HepG2 (cell line): ENCODE data around the gene LRRN2. TPM values are rescaled to one million over a fixed set of nuclear protein-coding genes. Genes with fewer than 3 reads are reported as not detected.

ENCODE experiments used
- ATAC-seq: fragments of 200-7000 bp; cut with Tn5 transposase; 3 replicates; pipeline ENCODE4 v1.9.1; 2020; ENCODE audit warnings: mild to moderate bottlenecking, moderate library complexity
- BruUV-seq: library from RNA; stranded (reverse); fragments of 400-500 nt; replicated peaks from 2 replicates; lab custom pipeline; 2021; lab: Mats Ljungman, UMichigan
- CTCF ChIA-PET: fragments of 300-600 bp; formaldehyde crosslinking; extraction: SDS; loops from one replicate; lab custom pipeline; 2021; ENCODE audit warnings: low total read pairs, inconsistent platforms, low intra/inter-chr PET ratio; lab: Yijun Ruan, JAX
- POLR2A ChIA-PET: fragments of 350-600 bp; sonication (Branson Sonifier 250); formaldehyde crosslinking; loops from one replicate; lab custom pipeline; 2020; ENCODE audit warnings: antibody characterized with exemption, inconsistent platforms; lab: Yijun Ruan, JAX
- DNase-seq: peaks from one replicate; pipeline ENCODE4 v3.0.0-alpha.2; 2015; ENCODE audit warnings: low spot score
- FAIRE-seq: peaks from 3 replicates; lab custom pipeline; 2011; peaks lifted over from hg19 to GRCh38; lab: Jason Lieb, UNC
- H2AFZ ChIP-seq: one replicate; pipeline ENCODE4 v1.6.1; 2011; ENCODE audit warnings: low read length, inconsistent platforms
- H3K27ac ChIP-seq: fragments of 300-600 bp; 3 replicates; pipeline ENCODE4 v1.8.0; 2011; ENCODE audit warnings: mixed run types, mild to moderate bottlenecking, mixed read lengths, low read length, inconsistent platforms; ENCODE audit not compliant: insufficient read depth; ENCODE audit errors: extremely low read length
- H3K27me3 ChIP-seq, 2 experiments: fragments of 200-600 bp in 1 of 2; 2 replicates in 1 of 2; 3 replicates in 1 of 2; pipeline versions ENCODE4 v1.6.0 to v1.8.0; 2011; ENCODE audit warnings: low read length in 2 of 2, mild to moderate bottlenecking in 2 of 2, moderate library complexity in 2 of 2, inconsistent platforms in 1 of 2; ENCODE audit not compliant: insufficient read depth in 2 of 2, control insufficient read depth in 1 of 2
- H3K36me3 ChIP-seq, 2 experiments: fragments of 200-600 bp in 1 of 2; replicated peaks in 1 of 2; 2 replicates in 1 of 2; 3 replicates in 1 of 2; pipeline versions ENCODE4 v1.5.1 to v1.8.0; 2011; ENCODE audit warnings: low read length in 2 of 2, inconsistent platforms in 1 of 2; ENCODE audit not compliant: insufficient read depth in 2 of 2, control insufficient read depth in 1 of 2
- H3K4me1 ChIP-seq: 2 replicates; pipeline ENCODE4 v1.5.1; 2012; ENCODE audit warnings: low read length, inconsistent platforms; ENCODE audit not compliant: insufficient read depth
- H3K4me2 ChIP-seq: 2 replicates; pipeline ENCODE4 v1.6.0; 2011; ENCODE audit warnings: low read depth, low read length, inconsistent platforms
- H3K4me3 ChIP-seq, 3 experiments: fragments of 200-600 bp in 1 of 3; sonication (generic), shearing (Covaris generic) in 1 of 3; replicated peaks in 1 of 3; 2 replicates each; pipeline ENCODE4 v1.5.1; 2011 to 2016; ENCODE audit warnings: low read length in 3 of 3, inconsistent platforms in 2 of 3, low read depth in 2 of 3, mild to moderate bottlenecking in 2 of 3, control low read depth in 1 of 3, mixed read lengths in 1 of 3; ENCODE audit not compliant: insufficient read depth in 1 of 3
- H3K79me2 ChIP-seq: one replicate; pipeline ENCODE4 v1.6.1; 2011; ENCODE audit warnings: low read length, inconsistent platforms; ENCODE audit not compliant: insufficient read depth
- H3K9ac ChIP-seq: 2 replicates; pipeline ENCODE4 v1.6.0; 2011; ENCODE audit warnings: mild to moderate bottlenecking, low read depth, low read length, inconsistent platforms; ENCODE audit not compliant: insufficient read depth
- H3K9me3 ChIP-seq: 2 replicates; pipeline ENCODE4 v1.5.1; 2012; ENCODE audit warnings: mild to moderate bottlenecking, low read length
- H4K20me1 ChIP-seq: 2 replicates; pipeline ENCODE4 v1.6.0; 2011; ENCODE audit warnings: inconsistent platforms, mild to moderate bottlenecking, low read length, moderate library complexity; ENCODE audit not compliant: insufficient read depth
- ADNP ChIP-seq: sonication (generic); formaldehyde crosslinking; IDR thresholded peaks from 2 replicates; pipeline ENCODE4 v1.4.0; 2020; ENCODE audit warnings: missing genetic modification reagents
- ARHGAP35 ChIP-seq: sonication (generic); formaldehyde crosslinking; IDR thresholded peaks from 2 replicates; pipeline ENCODE4 v1.9.0; 2022; ENCODE audit warnings: mild to moderate bottlenecking, inconsistent platforms, moderate library complexity, missing genetic modification reagents, borderline replicate concordance
- ARID2 ChIP-seq: sonication (generic); formaldehyde crosslinking; IDR thresholded peaks from 2 replicates; pipeline ENCODE4 v1.8.1; 2022; ENCODE audit warnings: mild to moderate bottlenecking, missing genetic modification reagents, borderline replicate concordance
- BCL6 ChIP-seq: IDR thresholded peaks from 2 replicates; pipeline ENCODE4 v1.6.1; 2016; ENCODE audit warnings: missing genetic modification reagents, missing compliant biosample characterization
- GATAD1 ChIP-seq: IDR thresholded peaks from 2 replicates; pipeline ENCODE4 v1.6.1; 2016; ENCODE audit warnings: missing genetic modification reagents, missing compliant biosample characterization
- GATAD2A ChIP-seq: IDR thresholded peaks from 2 replicates; pipeline ENCODE4 v1.6.1; 2016
- KLF6 ChIP-seq: IDR thresholded peaks from 2 replicates; pipeline ENCODE4 v1.8.0; 2016; ENCODE audit warnings: missing biosample characterization, missing genetic modification reagents
- KMT2A ChIP-seq: sonication (generic); formaldehyde crosslinking; IDR thresholded peaks from 2 replicates; pipeline ENCODE4 v1.4.0; 2020; ENCODE audit warnings: missing genetic modification reagents
- NBN ChIP-seq: fragments of 450-650 bp; conservative IDR thresholded peaks from 2 replicates; pipeline ENCODE4 v1.6.1; 2017
- NR2C2 ChIP-seq: sonication (generic); formaldehyde crosslinking; IDR thresholded peaks from 2 replicates; pipeline ENCODE4 v1.4.0; 2020; ENCODE audit warnings: missing genetic modification reagents, mild to moderate bottlenecking, moderate library complexity, borderline replicate concordance
- NR3C1 ChIP-seq: sonication (generic); formaldehyde crosslinking; IDR thresholded peaks from 2 replicates; pipeline ENCODE4 v1.4.0; 2020; ENCODE audit warnings: missing genetic modification reagents
- RXRB ChIP-seq: IDR thresholded peaks from 2 replicates; pipeline ENCODE4 v1.6.1; 2016; ENCODE audit warnings: borderline replicate concordance, missing genetic modification reagents, missing compliant biosample characterization
- ZNF124 ChIP-seq: sonication (generic); formaldehyde crosslinking; IDR thresholded peaks from 2 replicates; pipeline ENCODE4 v1.4.0; 2020; ENCODE audit warnings: missing genetic modification reagents
- ZNF138 ChIP-seq: sonication (generic); formaldehyde crosslinking; IDR thresholded peaks from 2 replicates; pipeline ENCODE4 v1.5.0; 2020; ENCODE audit warnings: mild to moderate bottlenecking, low read depth, missing genetic modification reagents
- ZNF260 ChIP-seq: sonication (generic); formaldehyde crosslinking; IDR thresholded peaks from 2 replicates; pipeline ENCODE4 v1.4.0; 2020; ENCODE audit warnings: missing genetic modification reagents, low read depth, mild to moderate bottlenecking, borderline replicate concordance
- ZNF292 ChIP-seq: sonication (generic); formaldehyde crosslinking; IDR thresholded peaks from 2 replicates; pipeline ENCODE4 v1.8.1; 2022; ENCODE audit warnings: mild to moderate bottlenecking, low read depth, missing genetic modification reagents, borderline replicate concordance
- ZNF367 ChIP-seq: sonication (generic); formaldehyde crosslinking; IDR thresholded peaks from 2 replicates; pipeline ENCODE4 v1.4.0; 2020; ENCODE audit warnings: missing genetic modification reagents, borderline replicate concordance
- WGBS: methylation state at CpG from one replicate; pipeline ENCODE4 v1.1.6; 2017; ENCODE audit warnings: low lambda C conversion rate; 5-methylcytosine and 5-hydroxymethylcytosine counted together
- in situ Hi-C: cut with HindIII; loops from 2 replicates; pipeline ENCODE4 v1.10.0; 2017; ENCODE audit warnings: low pct_unique_long_range_greater_than_20kb; ENCODE audit not compliant: extremely low pct_ligation_motif_present
- intact Hi-C: fragments of 100-400 bp; cut with micrococcal nuclease; formaldehyde crosslinking; loops from one replicate; pipeline ENCODE4 v1.10.0; 2022; ENCODE audit not compliant: unreplicated experiment
- polyA plus RNA-seq, 8 experiments: library from polyadenylated mRNA; depleted of rRNA in 3 of 8; stranded (reverse) in 7 of 8; unstranded in 1 of 8; fragments of >200 nt; fragmentation: Illumina TruSeq in 4 of 8; extraction: Trizol in 4 of 8; gene quantifications; 2 replicates each; pipeline versions ENCODE4 v1.2.1 to v1.2.3, GENCODE V29; 2011 to 2016; ENCODE audit warnings: low read depth in 4 of 8, missing spikeins in 1 of 8, mixed read lengths in 1 of 8; ENCODE audit not compliant: insufficient read depth in 1 of 8
- total RNA-seq, 5 experiments: library from RNA; depleted of rRNA; stranded (reverse); fragments of >200 nt; fragmentation: Illumina TruSeq; extraction: Trizol; gene quantifications; 2 replicates each; pipeline ENCODE4 v1.2.3, GENCODE V29; 2016; ENCODE audit warnings: low read depth in 1 of 5
- TF ChIP-seq, protein P1 (sequence below): sonication (generic); formaldehyde crosslinking; IDR thresholded peaks from 2 replicates; pipeline ENCODE4 v1.5.0; 2020; ENCODE audit warnings: mild to moderate bottlenecking, missing genetic modification reagents
- TF ChIP-seq, protein P2 (sequence below): sonication (generic); formaldehyde crosslinking; IDR thresholded peaks from 2 replicates; pipeline ENCODE4 v1.9.0; 2021; ENCODE audit warnings: missing genetic modification reagents, mild to moderate bottlenecking, borderline replicate concordance
- TF ChIP-seq, protein P3 (sequence below): IDR thresholded peaks from 2 replicates; pipeline ENCODE4 v1.6.1; 2016

Gene LRRN2
- total and polyA plus RNA-seq, 2 of the 13 experiments (the other 11 are each of a cell fraction or from before 2014, with no cell fraction given) = not detected

DNA sequence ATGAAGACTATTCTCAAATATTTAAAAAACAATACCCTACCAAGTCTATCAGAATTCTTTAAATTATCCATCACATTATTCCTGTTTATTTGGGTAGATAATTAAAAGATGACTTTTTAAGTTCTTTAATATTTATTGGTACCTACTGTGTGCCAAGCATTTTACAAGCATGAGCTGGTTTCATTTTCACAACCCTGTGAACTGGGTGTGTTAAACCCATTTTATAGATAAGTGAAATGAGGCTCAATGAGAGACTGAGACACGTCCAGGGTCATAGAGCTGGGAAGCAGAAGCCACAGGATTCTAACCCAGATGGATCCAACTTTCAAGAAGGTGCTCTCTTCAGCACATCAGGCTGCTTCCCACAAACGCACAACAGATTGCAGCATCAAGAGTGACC, 12.3 kb downstream of the LRRN2 start:
- no peak overlapping the region for H3K4me2 ChIP-seq
- TF ChIP-seq, protein P1, sequence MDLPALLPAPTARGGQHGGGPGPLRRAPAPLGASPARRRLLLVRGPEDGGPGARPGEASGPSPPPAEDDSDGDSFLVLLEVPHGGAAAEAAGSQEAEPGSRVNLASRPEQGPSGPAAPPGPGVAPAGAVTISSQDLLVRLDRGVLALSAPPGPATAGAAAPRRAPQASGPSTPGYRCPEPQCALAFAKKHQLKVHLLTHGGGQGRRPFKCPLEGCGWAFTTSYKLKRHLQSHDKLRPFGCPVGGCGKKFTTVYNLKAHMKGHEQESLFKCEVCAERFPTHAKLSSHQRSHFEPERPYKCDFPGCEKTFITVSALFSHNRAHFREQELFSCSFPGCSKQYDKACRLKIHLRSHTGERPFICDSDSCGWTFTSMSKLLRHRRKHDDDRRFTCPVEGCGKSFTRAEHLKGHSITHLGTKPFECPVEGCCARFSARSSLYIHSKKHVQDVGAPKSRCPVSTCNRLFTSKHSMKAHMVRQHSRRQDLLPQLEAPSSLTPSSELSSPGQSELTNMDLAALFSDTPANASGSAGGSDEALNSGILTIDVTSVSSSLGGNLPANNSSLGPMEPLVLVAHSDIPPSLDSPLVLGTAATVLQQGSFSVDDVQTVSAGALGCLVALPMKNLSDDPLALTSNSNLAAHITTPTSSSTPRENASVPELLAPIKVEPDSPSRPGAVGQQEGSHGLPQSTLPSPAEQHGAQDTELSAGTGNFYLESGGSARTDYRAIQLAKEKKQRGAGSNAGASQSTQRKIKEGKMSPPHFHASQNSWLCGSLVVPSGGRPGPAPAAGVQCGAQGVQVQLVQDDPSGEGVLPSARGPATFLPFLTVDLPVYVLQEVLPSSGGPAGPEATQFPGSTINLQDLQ (CRISPR knock-in tag) = no peak
- TF ChIP-seq ZNF292 (CRISPR knock-in tag) = no peak
- no peak for TF ChIP-seq GATAD2A (CRISPR knock-in tag)
- TF ChIP-seq ZNF367 (CRISPR knock-in tag) = no peak
- TF ChIP-seq, protein P2, sequence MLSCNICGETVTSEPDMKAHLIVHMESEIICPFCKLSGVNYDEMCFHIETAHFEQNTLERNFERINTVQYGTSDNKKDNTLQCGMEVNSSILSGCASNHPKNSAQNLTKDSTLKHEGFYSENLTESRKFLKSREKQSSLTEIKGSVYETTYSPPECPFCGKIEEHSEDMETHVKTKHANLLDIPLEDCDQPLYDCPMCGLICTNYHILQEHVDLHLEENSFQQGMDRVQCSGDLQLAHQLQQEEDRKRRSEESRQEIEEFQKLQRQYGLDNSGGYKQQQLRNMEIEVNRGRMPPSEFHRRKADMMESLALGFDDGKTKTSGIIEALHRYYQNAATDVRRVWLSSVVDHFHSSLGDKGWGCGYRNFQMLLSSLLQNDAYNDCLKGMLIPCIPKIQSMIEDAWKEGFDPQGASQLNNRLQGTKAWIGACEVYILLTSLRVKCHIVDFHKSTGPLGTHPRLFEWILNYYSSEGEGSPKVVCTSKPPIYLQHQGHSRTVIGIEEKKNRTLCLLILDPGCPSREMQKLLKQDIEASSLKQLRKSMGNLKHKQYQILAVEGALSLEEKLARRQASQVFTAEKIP (CRISPR knock-in tag) = no peak
- no peak for TF ChIP-seq KMT2A (CRISPR knock-in tag)
- TF ChIP-seq NR3C1 (CRISPR knock-in tag) = no peak
- TF ChIP-seq ARID2 (CRISPR knock-in tag) = no peak
- TF ChIP-seq, protein P3, sequence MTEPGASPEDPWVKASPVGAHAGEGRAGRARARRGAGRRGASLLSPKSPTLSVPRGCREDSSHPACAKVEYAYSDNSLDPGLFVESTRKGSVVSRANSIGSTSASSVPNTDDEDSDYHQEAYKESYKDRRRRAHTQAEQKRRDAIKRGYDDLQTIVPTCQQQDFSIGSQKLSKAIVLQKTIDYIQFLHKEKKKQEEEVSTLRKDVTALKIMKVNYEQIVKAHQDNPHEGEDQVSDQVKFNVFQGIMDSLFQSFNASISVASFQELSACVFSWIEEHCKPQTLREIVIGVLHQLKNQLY (CRISPR knock-in tag) = no peak
- no peak for TF ChIP-seq ZNF260 (CRISPR knock-in tag)
- no peak for TF ChIP-seq ARHGAP35 (CRISPR knock-in tag)
- no peak for TF ChIP-seq GATAD1
- TF ChIP-seq RXRB (CRISPR knock-in tag) = no peak
- TF ChIP-seq KLF6 = no peak
- TF ChIP-seq ZNF124 (CRISPR knock-in tag) = no peak
- TF ChIP-seq NR2C2 (CRISPR knock-in tag) = no peak
- TF ChIP-seq ZNF138 (CRISPR knock-in tag) = no peak
- TF ChIP-seq NBN = no peak
- TF ChIP-seq BCL6 (CRISPR knock-in tag) = no peak
- TF ChIP-seq ADNP (CRISPR knock-in tag) = no peak
- no TSS peak for BruUV-seq
- H2AFZ ChIP-seq = no peak overlapping the region
- no peaks in the 10 kb centered on the region for H3K79me2 ChIP-seq
- in situ Hi-C loops (no loop called here), intact Hi-C loops (no loop called here)
- ChIA-PET CTCF (no interaction called here), POLR2A (no interaction called here)
- no peak overlapping the region for H3K9ac ChIP-seq
- no peaks in the 10 kb centered on the region for H3K9me3 ChIP-seq
- ATAC-seq = no peak
- no peak for DNase-seq
- no peak for FAIRE-seq
- no peaks in the 10 kb centered on the region for H3K4me1 ChIP-seq
- H4K20me1 ChIP-seq = no peaks in the 10 kb centered on the region
- H3K4me3 ChIP-seq = no peak overlapping the region
- H3K36me3 ChIP-seq = no peaks in the 10 kb centered on the region
- 11% methylated on average over 2 of the region's 2 CpGs for WGBS
- no peak overlapping the region for H3K27ac ChIP-seq
- peaks cover 0 to 19% of the 10 kb centered on the region in 2 experiments; a peak in 4 of 5 replicates for H3K27me3 ChIP-seq
